Stimulated activated CD4-positive, alpha-beta T cell treated with anti-CD3 and anti-CD28 coated beads, Interleukin-15, amount 100 ng/mL, for 48 hours (primary cell): ENCODE measurements around the gene MTRF1L.
A peak's percentile ranks its signal among the peaks of the same experiment; 100 is the strongest.
"Not testable (repeated sequence)": the region's sequence is repeated elsewhere in the genome, so short reads cannot be mapped to it uniquely, and the experiment has no call there.

Experiments used
- DNase-seq, 2 donors: peaks; one replicate each; pipeline ENCODE4 v3.0.0-alpha.2; 2020; ENCODE audit warnings: low read depth in 2 of 2

Gene MTRF1L

GRCh38 chr6:153001767-153002612, 519 bp downstream of the MTRF1L start:
- DNase-seq, result peak in 1 of 2 donors; percentile 5

GRCh38 chr6:153000790-153001189, 1.7 kb downstream of the MTRF1L start:
- DNase-seq, result not testable (repeated sequence)

GRCh38 chr6:153000243-153000642, 2.3 kb downstream of the MTRF1L start:
- DNase-seq, result no peak

GRCh38 chr6:152999538-152999937, 3.0 kb downstream of the MTRF1L start:
- not testable (repeated sequence) for DNase-seq

- no peak for DNase-seq
Measured at GRCh38 chr6:152993847-152994246, 8.7 kb downstream of the MTRF1L start.

- DNase-seq, result no peak
Measured at GRCh38 chr6:152993431-152993830, 9.1 kb downstream of the MTRF1L start.

GRCh38 chr6:152986978-152987377, 15.5 kb downstream of the MTRF1L start:
- DNase-seq, result no peak

- DNase-seq, result not testable (repeated sequence)
Measured at GRCh38 chr6:152985300-152985699, 17.2 kb downstream of the MTRF1L start.

GRCh38 chr6:152984513-152984872, 18.0 kb downstream of the MTRF1L start:
- DNase-seq, result no peak

- peak; percentile 71 to 91 for DNase-seq
Measured at GRCh38 chr6:152983637-152984512, 18.6 kb downstream of the MTRF1L start.

- DNase-seq, result peak; percentile 96
Measured at GRCh38 chr6:152982904-152983636, 19.4 kb downstream of the MTRF1L start, which contains the start of gene FBXO5. FBXO5 (minus strand) TSS chr6:152983041; CDS start chr6:152982959, 82 bp downstream.

GRCh38 chr6:152981989-152982903, 20.3 kb downstream of the MTRF1L start:
- no peak for DNase-seq

- DNase-seq, result no peak
Measured at GRCh38 chr6:152981219-152981618, 21.3 kb downstream of the MTRF1L start.

- no peak for DNase-seq
Measured at GRCh38 chr6:152980656-152981055, 21.9 kb downstream of the MTRF1L start.

- DNase-seq, result no peak
Measured at GRCh38 chr6:152979116-152979515, 23.4 kb downstream of the MTRF1L start.

- DNase-seq, result no peak
Measured at GRCh38 chr6:152978058-152978457, 24.5 kb downstream of the MTRF1L start.

GRCh38 chr6:152977556-152977955, 25.0 kb downstream of the MTRF1L start:
- DNase-seq, result no peak

- DNase-seq, result no peak
Measured at GRCh38 chr6:152976749-152977148, 25.8 kb downstream of the MTRF1L start.

- no peak for DNase-seq
Measured at GRCh38 chr6:152975204-152975915, 27.1 kb downstream of the MTRF1L start.

- no peak for DNase-seq
Measured at GRCh38 chr6:152973916-152974315, 28.6 kb downstream of the MTRF1L start.
